GM21367 (cell line): ENCODE data around the gene RAPGEF1.
"Not testable (repeated sequence)": the region's sequence is repeated elsewhere in the genome, so short reads cannot be mapped to it uniquely, and the experiment has no call there.

ENCODE experiments used
- ATAC-seq: cut with Tn5 transposase; IDR thresholded peaks from one replicate; pipeline ENCODE4 v1.9.1; 2021; ENCODE audit not compliant: unreplicated experiment

The RAPGEF1 gene

GRCh38 chr9:131673531-131673930, 66.3 kb downstream of the RAPGEF1 start:
- no peak for ATAC-seq

GRCh38 chr9:131673068-131673467, 66.8 kb downstream of the RAPGEF1 start:
- ATAC-seq: no peak

GRCh38 chr9:131672451-131672850, 67.4 kb downstream of the RAPGEF1 start:
- ATAC-seq: no peak

GRCh38 chr9:131671133-131671520, 68.7 kb downstream of the RAPGEF1 start:
- ATAC-seq: no peak

- ATAC-seq: no peak
These were observed 69.4 kb downstream of the RAPGEF1 start for GRCh38 chr9:131670247-131671132.

GRCh38 chr9:131669269-131670157, 70.4 kb downstream of the RAPGEF1 start:
- no peak for ATAC-seq

- no peak for ATAC-seq
These were observed 71.2 kb downstream of the RAPGEF1 start for GRCh38 chr9:131668439-131669268.

- ATAC-seq: no peak
These were observed 71.8 kb downstream of the RAPGEF1 start for GRCh38 chr9:131668057-131668438.

- no peak for ATAC-seq
These were observed 72.3 kb downstream of the RAPGEF1 start for GRCh38 chr9:131667576-131667975.

GRCh38 chr9:131666774-131667173, 73.1 kb downstream of the RAPGEF1 start:
- ATAC-seq: no peak

GRCh38 chr9:131666029-131666428, 73.8 kb downstream of the RAPGEF1 start:
- no peak for ATAC-seq

GRCh38 chr9:131663288-131663687, 76.6 kb downstream of the RAPGEF1 start:
- ATAC-seq: no peak

GRCh38 chr9:131662289-131662621, 77.6 kb downstream of the RAPGEF1 start:
- ATAC-seq: not testable (repeated sequence)

GRCh38 chr9:131661568-131662288, 78.1 kb downstream of the RAPGEF1 start:
- ATAC-seq: no peak

GRCh38 chr9:131660466-131661405, 79.1 kb downstream of the RAPGEF1 start:
- no peak for ATAC-seq

GRCh38 chr9:131658377-131659129, 81.3 kb downstream of the RAPGEF1 start:
- ATAC-seq: no peak

- ATAC-seq: no peak
These were observed 81.9 kb downstream of the RAPGEF1 start for GRCh38 chr9:131657940-131658339.

GRCh38 chr9:131657456-131657855, 82.4 kb downstream of the RAPGEF1 start:
- ATAC-seq: no peak

GRCh38 chr9:131657037-131657377, 82.9 kb downstream of the RAPGEF1 start:
- ATAC-seq: peak; percentile 23
